ENCODE measurements around the gene PATJ. TPM values are rescaled to one million over a fixed set of nuclear protein-coding genes. Genes with fewer than 3 reads are reported as not detected.

PATJ gene
- total and polyA plus RNA-seq, 2 experiments from 2014 or later: 35.3 to 68.4 TPM

DNA sequence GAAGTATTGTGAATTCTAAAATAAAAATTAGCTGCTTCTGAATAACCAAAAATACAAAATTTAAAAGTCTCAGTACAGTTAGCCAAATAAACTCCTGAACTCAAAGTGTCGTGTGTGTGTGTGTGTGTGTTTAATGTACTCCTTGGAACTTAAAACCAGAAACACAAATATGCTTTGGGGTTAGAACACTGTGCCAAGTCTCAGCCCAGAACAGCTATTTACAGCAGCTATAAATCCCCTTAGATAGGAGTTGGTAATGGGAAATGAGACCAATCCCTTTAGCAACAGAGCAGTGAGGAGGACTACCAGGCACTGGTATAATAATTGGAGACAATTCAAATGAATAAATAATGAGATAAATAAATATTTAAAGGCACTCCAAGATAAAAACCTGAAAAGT is 83.1 kb downstream of the PATJ start:
- no peaks in the 10 kb centered on the region for H3K9me2 ChIP-seq (ENCODE audit: insufficient read depth)
- peaks cover 58% of the 10 kb centered on the region for H3K36me3 Mint-ChIP-seq (ENCODE audit: low read depth)
- no peaks in the 10 kb centered on the region for H3K4me1 ChIP-seq (ENCODE audit: insufficient read depth)
- H3K9me3 Mint-ChIP-seq: no peaks in the 10 kb centered on the region
- ATAC-seq (no peak), DNase-seq (ENCODE audit: low spot score) (no peak)
- no peaks in the 10 kb centered on the region for H3K27me3 ChIP-seq (ENCODE audit: insufficient read depth)
- no peak overlapping the region for H3K27ac ChIP-seq (ENCODE audit: low read depth)
- no peaks in the 10 kb centered on the region for H3F3A ChIP-seq (replicated peaks; ENCODE audit: low read depth)
- TF ChIP-seq POLR2AphosphoS5 (IDR thresholded peaks at IDR 0.05; ENCODE audit: low read depth) (no peak), ZNF114 (CRISPR knock-in tag; IDR thresholded peaks at IDR 0.05) (no peak), JUNB (IDR thresholded peaks at IDR 0.05; ENCODE audit: unreplicated experiment) (no peak)
- TF ChIP-seq, protein P1, sequence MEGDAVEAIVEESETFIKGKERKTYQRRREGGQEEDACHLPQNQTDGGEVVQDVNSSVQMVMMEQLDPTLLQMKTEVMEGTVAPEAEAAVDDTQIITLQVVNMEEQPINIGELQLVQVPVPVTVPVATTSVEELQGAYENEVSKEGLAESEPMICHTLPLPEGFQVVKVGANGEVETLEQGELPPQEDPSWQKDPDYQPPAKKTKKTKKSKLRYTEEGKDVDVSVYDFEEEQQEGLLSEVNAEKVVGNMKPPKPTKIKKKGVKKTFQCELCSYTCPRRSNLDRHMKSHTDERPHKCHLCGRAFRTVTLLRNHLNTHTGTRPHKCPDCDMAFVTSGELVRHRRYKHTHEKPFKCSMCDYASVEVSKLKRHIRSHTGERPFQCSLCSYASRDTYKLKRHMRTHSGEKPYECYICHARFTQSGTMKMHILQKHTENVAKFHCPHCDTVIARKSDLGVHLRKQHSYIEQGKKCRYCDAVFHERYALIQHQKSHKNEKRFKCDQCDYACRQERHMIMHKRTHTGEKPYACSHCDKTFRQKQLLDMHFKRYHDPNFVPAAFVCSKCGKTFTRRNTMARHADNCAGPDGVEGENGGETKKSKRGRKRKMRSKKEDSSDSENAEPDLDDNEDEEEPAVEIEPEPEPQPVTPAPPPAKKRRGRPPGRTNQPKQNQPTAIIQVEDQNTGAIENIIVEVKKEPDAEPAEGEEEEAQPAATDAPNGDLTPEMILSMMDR (conservative IDR thresholded peaks at IDR 0.05; ENCODE audit: low read depth in 2 of 2): no peak
- TF ChIP-seq, protein P2, sequence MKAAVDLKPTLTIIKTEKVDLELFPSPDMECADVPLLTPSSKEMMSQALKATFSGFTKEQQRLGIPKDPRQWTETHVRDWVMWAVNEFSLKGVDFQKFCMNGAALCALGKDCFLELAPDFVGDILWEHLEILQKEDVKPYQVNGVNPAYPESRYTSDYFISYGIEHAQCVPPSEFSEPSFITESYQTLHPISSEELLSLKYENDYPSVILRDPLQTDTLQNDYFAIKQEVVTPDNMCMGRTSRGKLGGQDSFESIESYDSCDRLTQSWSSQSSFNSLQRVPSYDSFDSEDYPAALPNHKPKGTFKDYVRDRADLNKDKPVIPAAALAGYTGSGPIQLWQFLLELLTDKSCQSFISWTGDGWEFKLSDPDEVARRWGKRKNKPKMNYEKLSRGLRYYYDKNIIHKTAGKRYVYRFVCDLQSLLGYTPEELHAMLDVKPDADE (IDR thresholded peaks at IDR 0.05): no peak
- no peak overlapping the region for H3K4me3 Mint-ChIP-seq
- no peaks in the 10 kb centered on the region for H3K27me3 Mint-ChIP-seq (ENCODE audit: insufficient read depth, low read depth, poor library complexity)
- no peaks in the 10 kb centered on the region for H3K4me1 Mint-ChIP-seq
- no peak overlapping the region for H3K4me2 ChIP-seq
- H3K36me3 ChIP-seq (ENCODE audit: insufficient read depth): peaks cover 28% of the 10 kb centered on the region
- no peak overlapping the region for H2AFZ ChIP-seq
- H3K4me3 ChIP-seq: no peak overlapping the region
- no peaks in the 10 kb centered on the region for H3K79me2 ChIP-seq (replicated peaks; ENCODE audit: insufficient read depth)
- H3K27ac Mint-ChIP-seq: no peak overlapping the region
- H4K20me1 ChIP-seq (replicated peaks; ENCODE audit: insufficient read depth): 0 out of 2 replicates have a peak, but pooled peaks cover 6% of the 10 kb centered on the region

DNA sequence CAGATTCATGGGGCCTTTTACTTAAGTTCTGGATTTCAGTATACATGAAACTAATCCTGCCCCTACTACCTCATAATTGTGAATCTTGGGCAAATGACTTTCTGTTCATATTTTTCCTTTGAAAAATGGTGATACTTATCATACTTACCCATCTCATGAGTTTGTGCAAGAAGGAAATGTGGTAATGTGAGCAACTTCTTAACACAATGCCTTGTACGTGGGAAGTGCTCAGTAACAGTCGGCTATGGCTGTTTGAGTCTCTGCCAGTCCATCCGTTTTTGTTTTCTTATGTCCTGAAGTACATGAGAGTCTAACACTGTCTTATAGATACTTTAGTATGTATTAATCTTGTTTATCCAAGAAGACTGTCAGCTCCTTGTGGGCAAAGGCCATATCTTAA is 86.5 kb downstream of the PATJ start:
- H3K27ac Mint-ChIP-seq: no peak overlapping the region
- ATAC-seq: no peak
- H3K79me2 ChIP-seq (replicated peaks; ENCODE audit: insufficient read depth): no peaks in the 10 kb centered on the region

More for the DNA sequence above, 86.5 kb downstream of the PATJ start:
- Histone ChIP-seq H3F3A (replicated peaks; ENCODE audit: low read depth) (no peaks in the 10 kb centered on the region), H3K4me1 (ENCODE audit: insufficient read depth) (no peaks in the 10 kb centered on the region), H3K36me3 (ENCODE audit: insufficient read depth) (peaks cover 24% of the 10 kb centered on the region), H4K20me1 (replicated peaks; ENCODE audit: insufficient read depth) (0 out of 2 replicates have a peak, but pooled peaks cover 4% of the 10 kb centered on the region), H3K27ac (ENCODE audit: low read depth) (no peak overlapping the region), H2AFZ (no peak overlapping the region), H3K9me2 (ENCODE audit: insufficient read depth) (no peaks in the 10 kb centered on the region), H3K4me3 (no peak overlapping the region), H3K4me2 (no peak overlapping the region), H3K27me3 (ENCODE audit: insufficient read depth) (no peaks in the 10 kb centered on the region)
- Mint-ChIP-seq H3K9me3 (no peaks in the 10 kb centered on the region), H3K36me3 (ENCODE audit: low read depth) (peaks cover 52% of the 10 kb centered on the region), H3K4me1 (no peaks in the 10 kb centered on the region), H3K4me3 (no peak overlapping the region), H3K27me3 (ENCODE audit: insufficient read depth, low read depth, poor library complexity) (no peaks in the 10 kb centered on the region)
- no peak for DNase-seq (ENCODE audit: low spot score)
- TF ChIP-seq POLR2AphosphoS5 (IDR thresholded peaks at IDR 0.05; ENCODE audit: low read depth) (no peak), ZNF114 (CRISPR knock-in tag; IDR thresholded peaks at IDR 0.05) (no peak), JUNB (IDR thresholded peaks at IDR 0.05; ENCODE audit: unreplicated experiment) (no peak), ZNF331 (CRISPR knock-in tag; IDR thresholded peaks at IDR 0.05; ENCODE audit: low read depth) (no peak), STAT1 (IDR thresholded peaks at IDR 0.05; ENCODE audit: unreplicated experiment) (no peak), EZH2phosphoT487 (IDR thresholded peaks at IDR 0.05; ENCODE audit: unreplicated experiment) (no peak)
- TF ChIP-seq, protein P1 (conservative IDR thresholded peaks at IDR 0.05; ENCODE audit: low read depth in 2 of 2): no peak
